Sigmoid colon (tissue), 7 donors: ENCODE results near the gene COX4I1. TPM values are rescaled to one million over a fixed set of nuclear protein-coding genes. Genes with fewer than 3 reads are reported as not detected.

ENCODE experiments used
- DNase-seq: peaks from one replicate; pipeline ENCODE4 v3.0.0-alpha.2; 2019
- H3K27ac ChIP-seq, 4 donors: fragments of 200-600 bp; sonication (generic); one replicate each; pipeline ENCODE4 v1.5.1; 2016 to 2019; ENCODE audit warnings: mild to moderate bottlenecking in 1 of 4
- H3K27me3 ChIP-seq, 3 donors: fragments of 200-600 bp; sonication (generic); one replicate each; pipeline ENCODE4 v1.5.1; 2019; ENCODE audit warnings: mild to moderate bottlenecking in 1 of 3
- H3K36me3 ChIP-seq, 4 donors: fragments of 200-600 bp; sonication (generic); one replicate each; pipeline ENCODE4 v1.5.1; 2016 to 2019
- H3K4me1 ChIP-seq, 4 donors: fragments of 200-600 bp; sonication (generic); one replicate each; pipeline ENCODE4 v1.5.1; 2017 to 2019
- H3K4me3 ChIP-seq, 4 donors: fragments of 200-600 bp; sonication (generic); one replicate each; pipeline ENCODE4 v1.5.1; 2017 to 2019; ENCODE audit warnings: mild to moderate bottlenecking in 2 of 4, moderate library complexity in 1 of 4
- H3K9me3 ChIP-seq, 4 donors: fragments of 200-600 bp in 3 of 4; sonication (generic) in 3 of 4; one replicate each; pipeline versions ENCODE4 v1.5.1 to v1.6.1; 2013 to 2019
- CTCF ChIP-seq, 4 experiments: fragments of 450-650 bp in 3 of 4; fragments of 200-600 bp in 1 of 4; IDR thresholded peaks; one replicate each; pipeline ENCODE4 v1.5.1; 2016 to 2019; ENCODE audit warnings: antibody characterized with exemption in 4 of 4, mild to moderate bottlenecking in 3 of 4, moderate library complexity in 2 of 4
- EP300 ChIP-seq, 4 donors: sonication (generic); formaldehyde crosslinking; IDR thresholded peaks; one replicate each; pipeline ENCODE4 v1.6.1; 2017; ENCODE audit warnings: antibody characterized with exemption in 4 of 4
- POLR2A ChIP-seq, 2 donors: fragments of 450-650 bp; IDR thresholded peaks; one replicate each; pipeline ENCODE4 v1.6.1; 2016; ENCODE audit warnings: antibody characterized with exemption in 2 of 2, mild to moderate bottlenecking in 2 of 2, moderate library complexity in 2 of 2
- POLR2AphosphoS5 ChIP-seq, 4 donors: sonication (generic); formaldehyde crosslinking; IDR thresholded peaks; one replicate each; pipeline ENCODE4 v1.6.1; 2017; ENCODE audit warnings: antibody characterized with exemption in 4 of 4
- WGBS, 2 donors: extraction: QIAGEN DNeasy Blood & Tissue Kit; methylation state at CpG; one replicate each; pipeline ENCODE4 v1.1.7; 2013; 5-methylcytosine and 5-hydroxymethylcytosine counted together
- intact Hi-C: fragments of 100-400 bp; cut with DNase I; formaldehyde crosslinking; loops from one replicate; pipeline ENCODE4 v1.15.1; 2023
- polyA plus RNA-seq, 3 donors: library from polyadenylated mRNA; stranded (reverse); fragments of 200-250 nt; gene quantifications; one replicate each; pipeline ENCODE4 v1.2.3, GENCODE V29; 2013
- total RNA-seq, 4 donors: library from RNA; depleted of rRNA; stranded (reverse); fragments of >200 nt; gene quantifications; one replicate each; pipeline ENCODE4 v1.1.0, GENCODE V29; 2016
- donor health status: healthy with polysubstance abuse.
- donor health status: Bipolar disorder and iron deficiency.
- donor health status: healthy.

Gene COX4I1
- total and polyA plus RNA-seq, 7 donors, result 700 to 1,922 (median 868) TPM

GRCh38 chr16:85754413-85754812 is 45.1 kb upstream of the COX4I1 start:
- WGBS, 2 donors, result 31 to 56% methylated on average over 7 of the region's 7 CpGs
- Histone ChIP-seq H3K36me3 (no peaks in the 10 kb centered on the region), H3K4me3 (no peak overlapping the region), H3K4me1 (peaks cover 0 to 35% (median 32%) of the 10 kb centered on the region in 4 donors), H3K27ac (no peak overlapping the region), H3K27me3 (peaks cover 0 to 10% (median 3%) of the 10 kb centered on the region in 3 donors), H3K9me3 (no peaks in the 10 kb centered on the region)
- DNase-seq, result no peak
- intact Hi-C loops, result loop anchor here (5.0 kb wide), 1 partner anchor 43 kb away; the partner anchor contains the start of genes COX4I1 and EMC8
- TF ChIP-seq EP300 (IDR thresholded peaks at IDR 0.05) (no peak), CTCF (IDR thresholded peaks at IDR 0.05) (no peak), POLR2A (IDR thresholded peaks at IDR 0.05) (no peak), POLR2AphosphoS5 (IDR thresholded peaks at IDR 0.05) (no peak)

- TF ChIP-seq EP300 (IDR thresholded peaks at IDR 0.05), result no peak
- no peak for TF ChIP-seq CTCF (IDR thresholded peaks at IDR 0.05)
- no peak for TF ChIP-seq POLR2A (IDR thresholded peaks at IDR 0.05)
- no peak for TF ChIP-seq POLR2AphosphoS5 (IDR thresholded peaks at IDR 0.05)
- Histone ChIP-seq H3K4me3 (no peak overlapping the region), H3K27me3 (peaks cover 0 to 12% (median 0%) of the 10 kb centered on the region in 3 donors), H3K27ac (no peak overlapping the region), H3K9me3 (no peaks in the 10 kb centered on the region), H3K36me3 (no peaks in the 10 kb centered on the region), H3K4me1 (peaks cover 0 to 20% (median 18%) of the 10 kb centered on the region in 4 donors)
- intact Hi-C loops, result no loop called here
- no peak for DNase-seq
- 63 to 77% methylated on average over 25 of the region's 25 CpGs for WGBS, 2 donors
These were observed 43.3 kb upstream of the COX4I1 start for GRCh38 chr16:85755929-85756768.

- H3K9me3 ChIP-seq, result no peaks in the 10 kb centered on the region
- peaks cover 0 to 11% (median 10%) of the 10 kb centered on the region in 4 donors for H3K4me1 ChIP-seq
- TF ChIP-seq CTCF (IDR thresholded peaks at IDR 0.05) (no peak), POLR2A (IDR thresholded peaks at IDR 0.05) (no peak), POLR2AphosphoS5 (IDR thresholded peaks at IDR 0.05) (no peak), EP300 (IDR thresholded peaks at IDR 0.05) (no peak)
- peaks cover 0 to 12% (median 0%) of the 10 kb centered on the region in 3 donors for H3K27me3 ChIP-seq
- no peak for DNase-seq
- WGBS, 2 donors, result 67 to 76% methylated on average over 7 of the region's 7 CpGs
- no peak overlapping the region for H3K4me3 ChIP-seq
- intact Hi-C loops, result no loop called here
- H3K36me3 ChIP-seq, result no peaks in the 10 kb centered on the region
- H3K27ac ChIP-seq, result no peak overlapping the region
These were observed 42.1 kb upstream of the COX4I1 start for GRCh38 chr16:85757341-85757822.

GRCh38 chr16:85759136-85759535 is 40.4 kb upstream of the COX4I1 start:
- Histone ChIP-seq H3K36me3 (no peaks in the 10 kb centered on the region), H3K4me3 (no peak overlapping the region), H3K27me3 (peaks cover 0 to 12% (median 0%) of the 10 kb centered on the region in 3 donors), H3K4me1 (no peaks in the 10 kb centered on the region), H3K27ac (no peak overlapping the region), H3K9me3 (no peaks in the 10 kb centered on the region)
- WGBS, 2 donors, result 38 to 59% methylated on average over 16 of the region's 16 CpGs
- TF ChIP-seq EP300 (IDR thresholded peaks at IDR 0.05) (no peak), POLR2AphosphoS5 (IDR thresholded peaks at IDR 0.05) (no peak), POLR2A (IDR thresholded peaks at IDR 0.05) (no peak), CTCF (IDR thresholded peaks at IDR 0.05) (no peak)
- no peak for DNase-seq
- intact Hi-C loops, result no loop called here
